PC-9 (cell line): ENCODE data around the gene SEC24C. TPM values are rescaled to one million over a fixed set of nuclear protein-coding genes. Genes with fewer than 3 reads are reported as not detected.

Experiments
- BruUV-seq: library from RNA; stranded (reverse); fragments of 400-500 nt; replicated peaks from 2 replicates; lab custom pipeline; 2021; lab: Mats Ljungman, UMichigan
- CTCF ChIA-PET: fragments of 300-600 bp; sonication (Branson Sonifier 250); formaldehyde crosslinking; loops from one replicate; lab custom pipeline; 2022; ENCODE audit warnings: antibody characterized with exemption; lab: Charles Lee
- POLR2A ChIA-PET: fragments of 300-600 bp; sonication (Branson Sonifier 250); formaldehyde crosslinking; loops from one replicate; lab custom pipeline; 2022; ENCODE audit warnings: antibody characterized with exemption; ENCODE audit not compliant: unreplicated experiment; lab: Charles Lee
- DNase-seq, 2 experiments: peaks; one replicate each; pipeline versions ENCODE4 v3.0.0 to v3.0.0-alpha.2; 2015 to 2022; ENCODE audit warnings: mixed read lengths in 1 of 2
- H2AFZ ChIP-seq: fragments of 200-600 bp; sonication (generic); 2 replicates; pipeline ENCODE4 v1.8.1; 2017; ENCODE audit warnings: antibody characterized with exemption
- H3F3A ChIP-seq: fragments of 200-600 bp; sonication (generic); 2 replicates; pipeline ENCODE4 v1.8.1; 2017; ENCODE audit warnings: antibody characterized with exemption, mild to moderate bottlenecking, low read depth; ENCODE audit not compliant: insufficient read depth
- H3K27ac ChIP-seq: fragments of 200-600 bp; sonication (generic); 2 replicates; pipeline ENCODE4 v1.6.1; 2016; ENCODE audit warnings: mixed run types
- H3K27me3 ChIP-seq: fragments of 200-600 bp; sonication (generic); 2 replicates; pipeline ENCODE4 v1.6.1; 2016; ENCODE audit warnings: low read depth, mixed run types; ENCODE audit not compliant: insufficient read depth
- H3K36me3 ChIP-seq: fragments of 200-600 bp; sonication (generic); 2 replicates; pipeline ENCODE4 v1.6.1; 2016; ENCODE audit warnings: low read depth, mixed run types
- H3K4me1 ChIP-seq: fragments of 200-600 bp; sonication (generic); replicated peaks from 2 replicates; pipeline ENCODE4 v1.6.1; 2016; ENCODE audit warnings: mixed run types; ENCODE audit not compliant: insufficient read depth
- H3K4me2 ChIP-seq: fragments of 200-600 bp; sonication (generic); 2 replicates; pipeline ENCODE4 v1.6.1; 2017; ENCODE audit warnings: mixed run types
- H3K4me3 ChIP-seq: fragments of 200-600 bp; sonication (generic); 2 replicates; pipeline ENCODE4 v1.6.1; 2016; ENCODE audit warnings: mixed run types
- H3K79me2 ChIP-seq: fragments of 200-600 bp; sonication (generic); 2 replicates; pipeline ENCODE4 v1.6.1; 2017; ENCODE audit warnings: low read depth, mixed run types
- H3K9me2 ChIP-seq: fragments of 200-600 bp; sonication (generic); 2 replicates; pipeline ENCODE4 v1.8.1; 2017; ENCODE audit warnings: mild to moderate bottlenecking; ENCODE audit not compliant: insufficient read depth
- H3K9me3 ChIP-seq: fragments of 200-600 bp; sonication (generic); 2 replicates; pipeline ENCODE4 v1.8.1; 2016; ENCODE audit warnings: low read depth; ENCODE audit not compliant: insufficient read depth
- H4K20me1 ChIP-seq: fragments of 200-600 bp; sonication (generic); 2 replicates; pipeline ENCODE4 v1.8.1; 2017; ENCODE audit not compliant: insufficient read depth
- CTCF ChIP-seq: fragments of 200-600 bp; sonication (generic); conservative IDR thresholded peaks from 2 replicates; pipeline ENCODE4 v1.6.1; 2017; ENCODE audit warnings: mixed run types, antibody characterized with exemption, mild to moderate bottlenecking, moderate library complexity
- EZH2 ChIP-seq: fragments of 200-600 bp; sonication (generic); IDR thresholded peaks from 2 replicates; pipeline ENCODE4 v1.8.0; 2017; ENCODE audit warnings: antibody characterized with exemption, low read depth
- intact Hi-C: fragments of 100-400 bp; cut with micrococcal nuclease; formaldehyde crosslinking; loops from one replicate; pipeline ENCODE4 v1.10.0; 2022; ENCODE audit not compliant: unreplicated experiment
- total RNA-seq: library from RNA; stranded (reverse); gene quantifications from 2 replicates; pipeline ENCODE4 v1.2.3, GENCODE V29; 2021

The SEC24C gene
- total RNA-seq, 1 experiment from 2014 or later: 105 TPM

DNA sequence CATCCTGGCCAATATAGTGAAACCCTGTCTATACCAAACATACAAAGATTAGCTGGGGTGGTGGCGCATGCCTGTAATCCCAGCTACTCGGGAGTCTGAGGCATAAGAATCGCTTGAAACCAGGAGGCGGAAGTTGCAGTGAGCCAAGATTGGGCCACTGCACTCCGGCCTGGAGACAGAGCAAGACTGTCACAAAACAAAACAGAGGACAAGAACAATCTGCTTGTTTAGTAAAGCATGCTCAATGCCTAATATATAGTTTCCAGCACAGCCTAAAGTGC is 1.8 kb upstream of the SEC24C start:
- ChIA-PET CTCF (no interaction called here), POLR2A (interaction anchor here (0.7 kb wide), 1 partner anchor 182 kb away, joined by 4 read pairs; no protein-coding TSS in a partner anchor)
- Histone ChIP-seq H3K27ac (peak overlapping the region; percentile 66), H3K4me1 (peaks cover 36% of the 10 kb centered on the region), H3K79me2 (peaks cover 58% of the 10 kb centered on the region), H3K4me2 (peak overlapping the region; percentile 89), H3K4me3 (no peak overlapping the region), H3K27me3 (no peaks in the 10 kb centered on the region), H3K9me2 (no peaks in the 10 kb centered on the region; the same call in 1 of the 2 replicates), H3F3A (peaks cover 34% of the 10 kb centered on the region), H3K36me3 (peaks cover 18% of the 10 kb centered on the region; the same call in 1 of the 2 replicates), H3K9me3 (no peaks in the 10 kb centered on the region), H4K20me1 (no peaks in the 10 kb centered on the region), H2AFZ (no peak overlapping the region)
- no TSS peak for BruUV-seq
- intact Hi-C loops: no loop called here
- DNase-seq: no peak
- TF ChIP-seq CTCF (no peak), EZH2 (no peak)

- Histone ChIP-seq H3K4me3 (peak overlapping the region; percentile 69), H4K20me1 (no peaks in the 10 kb centered on the region), H3K79me2 (peaks cover 64% of the 10 kb centered on the region), H2AFZ (peak overlapping the region; percentile 90), H3K9me3 (no peaks in the 10 kb centered on the region), H3K4me2 (peak overlapping the region; percentile 89), H3K27ac (peak overlapping the region; percentile 88), H3K36me3 (peaks cover 23% of the 10 kb centered on the region; the same call in 1 of the 2 replicates), H3K4me1 (peaks cover 36% of the 10 kb centered on the region), H3K9me2 (no peaks in the 10 kb centered on the region; the same call in 1 of the 2 replicates), H3K27me3 (no peaks in the 10 kb centered on the region), H3F3A (peaks cover 30% of the 10 kb centered on the region)
- ChIA-PET CTCF (interaction anchor here (0.5 to 0.6 kb wide), 2 partner anchors 14 to 249 kb away, joined by 3 to 10 read pairs; no protein-coding TSS in a partner anchor), POLR2A (interaction anchor here (0.5 to 0.7 kb wide), 4 partner anchors 39 to 497 kb away, joined by 3 to 8 read pairs (median 4); partner anchors contain the start of gene CHCHD1)
- intact Hi-C loops: no loop called here
- TF ChIP-seq EZH2: no peak
- TF ChIP-seq CTCF: no peak
- DNase-seq: no peak
- TSS peak; percentile 69 for BruUV-seq
Measured at GRCh38 chr10:73743327-73743904, 756 bp upstream of the SEC24C start.

GRCh38 chr10:73744664-73744975 is 448 bp downstream of the SEC24C start:
- H3K4me3 ChIP-seq: peak overlapping the region; percentile 69
- no peaks in the 10 kb centered on the region; the same call in 1 of the 2 replicates for H3K9me2 ChIP-seq
- POLR2A ChIA-PET: interaction anchor here (0.5 to 0.6 kb wide), 2 partner anchors 18 to 172 kb away, joined by 3 read pairs; no protein-coding TSS in a partner anchor
- no peaks in the 10 kb centered on the region for H3K27me3 ChIP-seq
- H3K4me2 ChIP-seq: peak overlapping the region; percentile 89
- BruUV-seq: TSS peak; percentile 75
- peaks cover 9% of the 10 kb centered on the region; the same call in 1 of the 2 replicates for H4K20me1 ChIP-seq
- peaks cover 35% of the 10 kb centered on the region for H3K36me3 ChIP-seq
- peaks cover 36% of the 10 kb centered on the region for H3K4me1 ChIP-seq
- peaks cover 75% of the 10 kb centered on the region for H3K79me2 ChIP-seq
- peak in 1 of 2 experiments; percentile 62 for DNase-seq
- H3K9me3 ChIP-seq: no peaks in the 10 kb centered on the region
- TF ChIP-seq CTCF (no peak), EZH2 (no peak)
- peak overlapping the region; percentile 90 for H2AFZ ChIP-seq
- CTCF ChIA-PET: no interaction called here
- H3F3A ChIP-seq: peaks cover 30% of the 10 kb centered on the region
- intact Hi-C loops: loop anchor here (1.0 kb wide), 1 partner anchor 41 kb away; the partner anchor contains the start of gene ZSWIM8
- peak overlapping the region; percentile 88 for H3K27ac ChIP-seq
